B cell (primary cell): Measurements from ENCODE around the gene PTPRM. TPM values are rescaled to one million over a fixed set of nuclear protein-coding genes. Genes with fewer than 3 reads are reported as not detected.

Source experiments
- ATAC-seq: fragments of 200-7000 bp; cut with Tn5 transposase; one replicate; pipeline ENCODE4 v1.10.0; 2021; ENCODE audit warnings: low read depth, mild to moderate bottlenecking, moderate number of reproducible peaks, moderate library complexity
- CTCF ChIA-PET: fragments of 350-600 bp; sonication (Branson Sonifier 250); formaldehyde crosslinking; loops from one replicate; lab custom pipeline; 2021; ENCODE audit warnings: antibody characterized with exemption, inconsistent platforms; lab: Charles Lee
- POLR2A ChIA-PET: fragments of 350-600 bp; sonication (Branson Sonifier 250); formaldehyde crosslinking; loops from one replicate; lab custom pipeline; 2021; ENCODE audit warnings: antibody characterized with exemption; lab: Charles Lee
- DNase-seq: peaks from one replicate; pipeline ENCODE4 v3.0.0; 2013
- H2AFZ ChIP-seq: 2 replicates; pipeline ENCODE4 v1.6.1; 2012; ENCODE audit warnings: mild to moderate bottlenecking, low read depth, low read length; ENCODE audit not compliant: insufficient read depth, poor library complexity, severe bottlenecking
- H3K27ac ChIP-seq, 2 donors: 1 replicate in 1 of 2; 2 replicates in 1 of 2; pipeline ENCODE4 v1.5.1; 2012 to 2013; ENCODE audit warnings: low read length in 2 of 2, mild to moderate bottlenecking in 2 of 2, moderate library complexity in 1 of 2
- H3K27me3 ChIP-seq, 4 experiments: fragments of 200-600 bp in 1 of 4; sonication (generic) in 1 of 4; replicated peaks in 1 of 4; 1 replicate in 2 of 4; 2 replicates in 2 of 4; pipeline versions ENCODE4 v1.6.1 to v1.7.0; 2013 to 2016; ENCODE audit warnings: low read length in 3 of 4, mild to moderate bottlenecking in 2 of 4, mixed read lengths in 1 of 4, moderate library complexity in 1 of 4; ENCODE audit not compliant: insufficient read depth in 4 of 4, control insufficient read depth in 3 of 4; ENCODE audit errors: control extremely low read depth in 1 of 4
- H3K36me3 ChIP-seq, 2 experiments: replicated peaks in 1 of 2; 1 replicate in 1 of 2; 2 replicates in 1 of 2; pipeline versions ENCODE4 v1.6.1 to v1.7.1; 2013; ENCODE audit warnings: low read length in 1 of 2; ENCODE audit not compliant: insufficient read depth in 2 of 2, control insufficient read depth in 1 of 2; ENCODE audit errors: control extremely low read depth in 1 of 2, extremely low read depth in 1 of 2
- H3K4me1 ChIP-seq, 2 donors: fragments of 200-600 bp in 1 of 2; sonication (generic) in 1 of 2; 1 replicate in 1 of 2; 2 replicates in 1 of 2; pipeline versions ENCODE4 v1.5.1 to v1.6.1; 2013 to 2017; ENCODE audit warnings: low read length in 2 of 2; ENCODE audit not compliant: control insufficient read depth in 2 of 2, insufficient read depth in 2 of 2
- H3K4me2 ChIP-seq: replicated peaks from 2 replicates; pipeline ENCODE3; 2012; ENCODE audit warnings: mild to moderate bottlenecking, low read depth, low read length; ENCODE audit not compliant: poor library complexity, severe bottlenecking
- H3K4me3 ChIP-seq, 5 experiments: fragments of 200-600 bp in 1 of 5; sonication (generic) in 1 of 5; 1 replicate in 3 of 5; 2 replicates in 2 of 5; pipeline versions ENCODE4 v1.5.1 to v1.7.0; 2011 to 2016; ENCODE audit warnings: low read length in 4 of 5, mild to moderate bottlenecking in 4 of 5, low read depth in 2 of 5, control low read depth in 1 of 5, moderate library complexity in 1 of 5; ENCODE audit not compliant: insufficient read depth in 1 of 5; ENCODE audit errors: control extremely low read depth in 1 of 5, extremely low read depth in 1 of 5
- H3K79me2 ChIP-seq: fragments of 200-600 bp; sonication (generic); one replicate; pipeline ENCODE4 v1.6.0; 2016; ENCODE audit warnings: low read length; ENCODE audit not compliant: control insufficient read depth, insufficient read depth
- H3K9ac ChIP-seq: fragments of 200-600 bp; sonication (generic); 2 replicates; pipeline ENCODE4 v1.6.1; 2017; ENCODE audit warnings: mild to moderate bottlenecking, low read length, moderate library complexity
- H3K9me3 ChIP-seq, 3 donors: one replicate each; pipeline versions ENCODE4 v1.6.1 to v1.7.1; 2013; ENCODE audit warnings: low read length in 2 of 3; ENCODE audit not compliant: control insufficient read depth in 2 of 3, insufficient read depth in 1 of 3; ENCODE audit errors: control extremely low read depth in 1 of 3
- H4K20me1 ChIP-seq: 2 replicates; pipeline ENCODE4 v1.6.0; 2012; ENCODE audit warnings: mild to moderate bottlenecking, low read length; ENCODE audit not compliant: insufficient read depth, control insufficient read depth, poor library complexity, severe bottlenecking
- H3K27ac Mint-ChIP-seq: one replicate; pipeline ENCODE4 v1.8.0; 2021; ENCODE audit warnings: mixed read lengths
- H3K27me3 Mint-ChIP-seq: one replicate; pipeline ENCODE4 v1.8.0; 2021; ENCODE audit warnings: mixed read lengths
- H3K4me1 Mint-ChIP-seq: one replicate; pipeline ENCODE4 v1.8.0; 2021; ENCODE audit warnings: mixed read lengths
- H3K4me3 Mint-ChIP-seq: one replicate; pipeline ENCODE4 v1.8.0; 2021; ENCODE audit warnings: mixed read lengths
- H3K9me3 Mint-ChIP-seq: one replicate; pipeline ENCODE4 v1.8.0; 2022; ENCODE audit warnings: mixed read lengths; ENCODE audit not compliant: insufficient read depth
- CTCF ChIP-seq: fragments of 200-600 bp; IDR thresholded peaks from one replicate; pipeline ENCODE4 v1.8.0; 2022; ENCODE audit warnings: antibody characterized with exemption, mild to moderate bottlenecking
- EZH2 ChIP-seq: IDR thresholded peaks from 2 replicates; pipeline ENCODE4 v1.6.1; 2012; ENCODE audit warnings: borderline replicate concordance, low read depth, mild to moderate bottlenecking, moderate library complexity, low read length; ENCODE audit not compliant: insufficient read depth, poor library complexity, severe bottlenecking
- WGBS: methylation state at CpG from one replicate; pipeline ENCODE4 v1.1.5; 2013; ENCODE audit warnings: missing lambda C conversion rate; ENCODE audit not compliant: insufficient coverage; 5-methylcytosine and 5-hydroxymethylcytosine counted together
- intact Hi-C: fragments of 100-400 bp; cut with micrococcal nuclease; formaldehyde crosslinking; loops from one replicate; pipeline ENCODE4 v1.10.0; 2022
- polyA plus RNA-seq: library from polyadenylated mRNA; depleted of rRNA; stranded (reverse); fragments of >200 nt; gene quantifications from 2 replicates; pipeline ENCODE4 v1.2.3, GENCODE V29; 2012
- total RNA-seq, 2 donors: library from RNA; stranded (reverse); fragments of 120-200 nt in 1 of 2; gene quantifications; 1 replicate in 1 of 2; 2 replicates in 1 of 2; pipeline versions ENCODE4 v1.2.3 to v1.2.4, GENCODE V29; 2013 to 2022

Gene PTPRM
- total and polyA plus RNA-seq, 2 donors (not counting 1 experiment from before 2014, with no cell fraction given), result 0.20 to 0.89 TPM

- ChIA-PET CTCF (no interaction called here), POLR2A (no interaction called here)
- intact Hi-C loops, result no loop called here
- H4K20me1 ChIP-seq, result no peaks in the 10 kb centered on the region
- H3K36me3 ChIP-seq, result no peaks in the 10 kb centered on the region
- H3K9me3 ChIP-seq, result peaks cover 0 to 5% (median 3%) of the 10 kb centered on the region in 3 donors
- H3K4me2 ChIP-seq, result no peak overlapping the region
- no peak overlapping the region for H3K9ac ChIP-seq
- no peak for TF ChIP-seq CTCF
- no peak for TF ChIP-seq EZH2
- H3K27me3 Mint-ChIP-seq, result no peaks in the 10 kb centered on the region
- no peak for ATAC-seq
- no peak overlapping the region for H3K27ac ChIP-seq
- H3K9me3 Mint-ChIP-seq, result peaks cover 6% of the 10 kb centered on the region
- H3K79me2 ChIP-seq, result no peaks in the 10 kb centered on the region
- no peaks in the 10 kb centered on the region for H3K4me1 Mint-ChIP-seq
- no peak overlapping the region for H3K4me3 Mint-ChIP-seq
- 0% methylated on average over 1 of the region's 4 CpGs for WGBS
- no peak overlapping the region for H2AFZ ChIP-seq
- no peak overlapping the region for H3K27ac Mint-ChIP-seq
- H3K27me3 ChIP-seq, result no peaks in the 10 kb centered on the region
- H3K4me1 ChIP-seq, result no peaks in the 10 kb centered on the region
- H3K4me3 ChIP-seq, result no peak overlapping the region
- DNase-seq, result no peak
Observed at GRCh38 chr18:7748251-7749007, 181.3 kb downstream of the PTPRM start.

GRCh38 chr18:7749008-7749405, 181.9 kb downstream of the PTPRM start:
- ATAC-seq, result no peak

More at GRCh38 chr18:7749008-7749405, 181.9 kb downstream of the PTPRM start:
- no peaks in the 10 kb centered on the region for H3K27me3 ChIP-seq
- peaks cover 0 to 5% (median 3%) of the 10 kb centered on the region in 3 donors for H3K9me3 ChIP-seq
- Mint-ChIP-seq H3K27ac (no peak overlapping the region), H3K4me1 (no peaks in the 10 kb centered on the region), H3K27me3 (no peaks in the 10 kb centered on the region), H3K4me3 (no peak overlapping the region), H3K9me3 (peaks cover 6% of the 10 kb centered on the region)
- no peak overlapping the region for H3K9ac ChIP-seq
- TF ChIP-seq CTCF, result no peak
- TF ChIP-seq EZH2, result no peak
- no peak overlapping the region for H3K4me2 ChIP-seq
- intact Hi-C loops, result no loop called here
- WGBS, result 57% methylated on average over 1 of the region's 2 CpGs
- H3K36me3 ChIP-seq, result no peaks in the 10 kb centered on the region
- DNase-seq, result no peak
- no peak overlapping the region for H2AFZ ChIP-seq
- no peak overlapping the region for H3K27ac ChIP-seq
- no peaks in the 10 kb centered on the region for H3K4me1 ChIP-seq
- ChIA-PET CTCF (no interaction called here), POLR2A (no interaction called here)
- no peak overlapping the region for H3K4me3 ChIP-seq
- no peaks in the 10 kb centered on the region for H3K79me2 ChIP-seq
- no peaks in the 10 kb centered on the region for H4K20me1 ChIP-seq
